Measurements from ENCODE around the gene WDR19. TPM values are rescaled to one million over a fixed set of nuclear protein-coding genes. Genes with fewer than 3 reads are reported as not detected.
"Not testable (repeated sequence)": the region's sequence is repeated elsewhere in the genome, so short reads cannot be mapped to it uniquely, and the experiment has no call there.

WDR19 gene
- total RNA-seq, 4 donors from 2014 or later = 23.1 to 57.6 (median 34.7) TPM

- no peak for ATAC-seq
- Histone ChIP-seq H3K4me3 (no peak overlapping the region), H3K36me3 (peaks cover 0 to 100% of the 10 kb centered on the region in 2 donors), H3K9me3 (no peaks in the 10 kb centered on the region), H3K27me3 (no peaks in the 10 kb centered on the region), H3K4me1 (no peaks in the 10 kb centered on the region), H3K27ac (no peak overlapping the region)
- WGBS, 2 donors (ENCODE audit: low coverage in 1 of 2) = 100% methylated on average over 2 to 3 of the region's 4 CpGs
- TF ChIP-seq CTCF (IDR thresholded peaks at IDR 0.05) = no peak
- TF ChIP-seq POLR2A (IDR thresholded peaks at IDR 0.05) = no peak
- TF ChIP-seq POLR2AphosphoS5 (IDR thresholded peaks at IDR 0.05) = no peak
- no peak for TF ChIP-seq EP300 (IDR thresholded peaks at IDR 0.05)
Observed at GRCh38 chr4:39274503-39274902, 92.2 kb downstream of the WDR19 start.

- peaks cover 0 to 96% of the 10 kb centered on the region in 2 donors for H3K36me3 ChIP-seq
- not testable (repeated sequence) for H3K27ac ChIP-seq, H3K4me1 ChIP-seq, H3K27me3 ChIP-seq, H3K4me3 ChIP-seq, H3K9me3 ChIP-seq, ATAC-seq
- WGBS, 2 donors (ENCODE audit: low coverage in 1 of 2) = 20 to 81% methylated on average over 1 to 5 of the region's 6 CpGs
Observed at GRCh38 chr4:39277661-39278060, 95.3 kb downstream of the WDR19 start.

- Histone ChIP-seq H3K4me1 (no peaks in the 10 kb centered on the region), H3K4me3 (no peak overlapping the region), H3K27ac (no peak overlapping the region), H3K27me3 (no peaks in the 10 kb centered on the region), H3K36me3 (peaks cover 0 to 90% of the 10 kb centered on the region in 2 donors), H3K9me3 (no peaks in the 10 kb centered on the region)
- TF ChIP-seq EP300 (IDR thresholded peaks at IDR 0.05) (no peak), POLR2A (IDR thresholded peaks at IDR 0.05) (no peak), POLR2AphosphoS5 (IDR thresholded peaks at IDR 0.05) (no peak), CTCF (IDR thresholded peaks at IDR 0.05) (no peak)
- no peak for ATAC-seq
- 89% methylated on average over 8 of the region's 9 CpGs; no CpG with 5 or more reads in 1 of the 2 donors for WGBS, 2 donors (ENCODE audit: low coverage in 1 of 2)
Observed at GRCh38 chr4:39278476-39278875, 96.1 kb downstream of the WDR19 start.

- no peaks in the 10 kb centered on the region for H3K4me1 ChIP-seq
- H3K36me3 ChIP-seq = peaks cover 0 to 83% of the 10 kb centered on the region in 2 donors
- H3K9me3 ChIP-seq = no peaks in the 10 kb centered on the region
- WGBS, 2 donors (ENCODE audit: low coverage in 1 of 2) = 80 to 81% methylated on average over 1 to 5 of the region's 5 CpGs
- no peak for TF ChIP-seq POLR2AphosphoS5 (IDR thresholded peaks at IDR 0.05)
- TF ChIP-seq POLR2A (IDR thresholded peaks at IDR 0.05) = no peak
- TF ChIP-seq EP300 (IDR thresholded peaks at IDR 0.05) = no peak
- no peak for TF ChIP-seq CTCF (IDR thresholded peaks at IDR 0.05)
- no peak overlapping the region for H3K27ac ChIP-seq
- H3K4me3 ChIP-seq = no peak overlapping the region
- no peaks in the 10 kb centered on the region for H3K27me3 ChIP-seq
- ATAC-seq = no peak
Observed at GRCh38 chr4:39279416-39279815, 97.1 kb downstream of the WDR19 start.

- no peak overlapping the region for H3K27ac ChIP-seq
- WGBS, 2 donors (ENCODE audit: low coverage in 1 of 2) = 85 to 100% methylated on average over 2 of the region's 2 CpGs
- no peak overlapping the region for H3K4me3 ChIP-seq
- ATAC-seq = no peak
- no peaks in the 10 kb centered on the region for H3K4me1 ChIP-seq
- TF ChIP-seq POLR2A (IDR thresholded peaks at IDR 0.05) (no peak), POLR2AphosphoS5 (IDR thresholded peaks at IDR 0.05) (no peak), EP300 (IDR thresholded peaks at IDR 0.05) (no peak), CTCF (IDR thresholded peaks at IDR 0.05) (no peak)
- peaks cover 0 to 83% of the 10 kb centered on the region in 2 donors for H3K36me3 ChIP-seq
- no peaks in the 10 kb centered on the region for H3K9me3 ChIP-seq
- no peaks in the 10 kb centered on the region for H3K27me3 ChIP-seq
Observed at GRCh38 chr4:39280770-39281169, 98.4 kb downstream of the WDR19 start.

All from gastroesophageal sphincter (tissue), 4 donors.